GM19467 (cell line): Measurements from ENCODE around the gene HOXC6.
"Not testable (repeated sequence)": the region's sequence is repeated elsewhere in the genome, so short reads cannot be mapped to it uniquely, and the experiment has no call there.

Experiments used
- ATAC-seq: cut with Tn5 transposase; IDR thresholded peaks from one replicate; pipeline ENCODE4 v1.9.1; 2021; ENCODE audit warnings: mild to moderate bottlenecking, moderate library complexity; ENCODE audit not compliant: unreplicated experiment

Gene HOXC6

DNA sequence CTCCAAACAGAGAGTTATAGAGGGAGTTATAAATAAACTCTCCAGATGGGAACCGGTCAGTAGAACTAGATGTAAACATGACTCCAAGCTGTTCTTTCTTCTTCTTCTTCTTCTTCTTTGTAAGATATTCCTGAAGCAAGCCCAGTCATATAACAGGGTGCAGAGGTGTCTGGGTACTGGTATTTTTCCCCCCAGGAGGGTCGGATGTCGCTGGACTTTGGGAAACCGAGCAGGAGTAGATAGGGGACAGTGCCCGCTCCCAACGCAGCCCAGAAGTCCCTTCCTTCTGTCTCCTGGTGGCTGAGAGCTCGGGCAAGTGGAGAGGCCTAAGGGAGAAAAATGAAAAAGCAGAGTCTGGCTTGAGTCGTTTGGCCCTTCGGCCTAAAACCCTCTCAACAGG, 50.9 kb downstream of the HOXC6 start:
- ATAC-seq, result not testable (repeated sequence)
